Stimulated activated CD8-positive, alpha-beta memory T cell treated with anti-CD3 and anti-CD28 coated beads, Interleukin-4, amount 100 ng/mL, for 1 hour (primary cell): ENCODE results near the gene SHISAL2B.
"Not testable (repeated sequence)": the region's sequence is repeated elsewhere in the genome, so short reads cannot be mapped to it uniquely, and the experiment has no call there.

Source experiments
- DNase-seq, 2 donors: peaks; one replicate each; pipeline ENCODE4 v3.0.0-alpha.2; 2020; ENCODE audit warnings: low read depth in 2 of 2, low spot score in 1 of 2

The SHISAL2B gene

GRCh38 chr5:64696414-64696813, 6.1 kb downstream of the SHISAL2B start:
- not testable (repeated sequence) for DNase-seq

DNA sequence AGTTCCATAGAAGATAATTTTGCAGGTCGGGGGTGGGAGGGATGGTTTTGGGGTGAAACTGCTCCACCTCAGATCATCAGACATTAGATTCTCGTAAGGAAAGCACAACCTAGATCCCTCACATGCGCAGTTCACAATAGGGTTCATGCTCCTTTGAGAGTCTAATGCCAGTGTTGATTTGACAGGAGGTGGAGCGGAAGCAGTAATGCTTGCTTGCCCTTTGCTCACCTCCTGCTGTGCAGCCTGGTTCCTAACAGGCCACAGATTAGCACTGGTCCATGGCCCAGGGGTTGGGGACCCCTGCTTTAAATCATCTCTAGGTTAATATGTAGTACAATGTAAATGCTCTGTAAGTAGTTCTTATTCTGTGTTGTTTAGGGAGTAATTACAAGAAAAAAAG, 10.5 kb downstream of the SHISAL2B start:
- DNase-seq = no peak

DNA sequence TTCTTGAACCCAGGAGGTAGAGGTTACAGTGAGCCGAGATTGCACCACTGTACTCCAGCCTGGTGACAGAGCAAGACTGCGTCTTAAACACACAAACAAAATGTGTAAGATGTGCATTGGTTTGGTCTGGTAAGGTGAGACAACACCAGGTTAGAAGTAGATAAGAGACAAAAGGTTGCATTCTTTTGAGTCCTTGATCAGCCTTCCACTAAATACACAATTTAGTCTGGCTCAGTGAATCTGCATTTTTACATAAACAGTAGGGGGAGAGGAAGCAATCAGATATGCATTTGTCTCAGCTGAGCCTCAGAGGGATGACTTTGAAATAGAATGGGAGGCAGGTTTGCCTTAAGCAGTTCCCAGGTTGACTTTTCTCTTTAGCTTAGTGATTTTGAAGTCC, 15.8 kb downstream of the SHISAL2B start:
- not testable (repeated sequence) for DNase-seq

DNA sequence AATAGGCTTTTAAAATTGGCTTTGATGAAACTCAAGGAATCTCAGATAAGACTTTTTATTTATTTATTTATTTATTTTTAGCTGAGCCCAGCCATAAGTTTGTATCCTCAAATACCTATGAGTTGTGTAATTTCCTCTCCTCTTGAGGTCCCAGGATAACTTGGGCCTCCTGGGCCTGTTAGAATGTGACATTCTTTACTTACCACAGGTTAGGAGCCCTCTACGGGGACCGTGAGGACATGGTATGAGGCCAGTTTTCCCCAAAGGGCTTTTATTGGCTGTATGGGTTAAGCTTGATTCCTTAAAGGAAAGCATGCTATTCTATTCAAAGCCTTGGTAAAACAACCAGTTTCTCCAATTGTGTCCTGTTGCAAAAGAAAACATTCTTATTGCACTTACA, 16.9 kb downstream of the SHISAL2B start:
- DNase-seq = no peak

DNA sequence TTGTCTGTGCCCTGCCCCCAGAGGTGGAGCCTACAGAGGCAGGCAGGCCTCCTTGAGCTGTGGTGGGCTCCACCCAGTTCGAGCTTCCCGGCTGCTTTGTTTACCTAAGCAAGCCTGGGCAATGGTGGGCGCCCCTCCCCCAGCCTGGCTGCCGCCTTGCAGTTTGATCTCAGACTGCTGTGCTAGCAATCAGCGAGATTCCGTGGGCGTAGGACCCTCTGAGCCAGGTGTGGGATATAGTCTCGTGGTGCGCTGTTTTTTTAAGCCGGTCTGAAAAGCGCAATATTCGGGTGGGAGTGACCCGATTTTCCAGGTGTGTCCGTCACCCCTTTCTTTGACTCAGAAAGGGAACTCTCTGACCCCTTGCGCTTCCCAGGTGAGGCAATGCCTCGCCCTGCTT, 24.2 kb downstream of the SHISAL2B start:
- not testable (repeated sequence) for DNase-seq

GRCh38 chr5:64722588-64722987, 32.3 kb downstream of the SHISAL2B start:
- DNase-seq = no peak

- DNase-seq = no peak
Observed at GRCh38 chr5:64727150-64727549, 36.8 kb downstream of the SHISAL2B start.

GRCh38 chr5:64742411-64742810, 52.1 kb downstream of the SHISAL2B start:
- DNase-seq = no peak

DNA sequence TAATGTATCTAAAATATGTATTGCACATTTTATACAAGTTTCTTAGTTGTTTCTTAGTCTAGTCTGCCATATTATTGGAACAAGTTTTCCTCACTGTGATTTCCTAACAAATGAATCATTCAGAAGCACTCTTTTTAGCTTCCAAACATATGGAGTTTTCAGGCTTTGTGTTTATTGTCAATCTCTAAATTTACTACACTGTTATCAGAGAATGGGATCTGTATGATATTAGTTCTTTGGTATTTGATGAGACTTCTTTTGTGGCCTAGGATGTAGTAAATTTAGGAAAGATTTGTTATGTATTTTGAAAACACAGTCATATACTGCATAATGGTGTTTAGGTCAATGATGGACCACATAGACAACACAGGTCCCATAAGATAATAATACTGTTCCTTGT, 52.5 kb downstream of the SHISAL2B start:
- DNase-seq = no peak

- no peak for DNase-seq
Observed at GRCh38 chr5:64744914-64745313, 54.6 kb downstream of the SHISAL2B start.

DNA sequence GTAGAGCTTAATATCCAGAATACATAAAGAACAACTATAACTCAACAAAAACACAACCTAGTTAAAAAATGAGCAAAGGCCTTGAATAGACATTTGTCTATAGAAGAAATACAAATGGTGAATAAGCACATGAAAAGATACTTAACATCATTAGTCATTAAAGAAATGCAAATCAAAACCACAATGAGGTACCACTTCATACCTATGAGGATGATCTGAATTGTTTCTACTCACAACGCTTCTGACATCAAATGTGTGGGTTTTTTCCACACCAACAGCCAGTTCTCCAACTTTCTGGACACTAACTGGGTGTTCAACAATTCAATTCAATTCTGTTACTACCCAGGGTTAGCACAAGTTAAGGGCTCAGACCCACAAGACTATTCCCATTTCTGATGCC, 56.1 kb downstream of the SHISAL2B start:
- DNase-seq = no peak

GRCh38 chr5:64749385-64749784, 59.1 kb downstream of the SHISAL2B start:
- no peak for DNase-seq

- no peak for DNase-seq
Observed at GRCh38 chr5:64754066-64754465, 63.8 kb downstream of the SHISAL2B start.

GRCh38 chr5:64758901-64759300, 68.6 kb downstream of the SHISAL2B start:
- DNase-seq = no peak

GRCh38 chr5:64759960-64760660, 69.8 kb downstream of the SHISAL2B start:
- no peak for DNase-seq

- DNase-seq = no peak
Observed at GRCh38 chr5:64763948-64764503, 73.7 kb downstream of the SHISAL2B start.

DNA sequence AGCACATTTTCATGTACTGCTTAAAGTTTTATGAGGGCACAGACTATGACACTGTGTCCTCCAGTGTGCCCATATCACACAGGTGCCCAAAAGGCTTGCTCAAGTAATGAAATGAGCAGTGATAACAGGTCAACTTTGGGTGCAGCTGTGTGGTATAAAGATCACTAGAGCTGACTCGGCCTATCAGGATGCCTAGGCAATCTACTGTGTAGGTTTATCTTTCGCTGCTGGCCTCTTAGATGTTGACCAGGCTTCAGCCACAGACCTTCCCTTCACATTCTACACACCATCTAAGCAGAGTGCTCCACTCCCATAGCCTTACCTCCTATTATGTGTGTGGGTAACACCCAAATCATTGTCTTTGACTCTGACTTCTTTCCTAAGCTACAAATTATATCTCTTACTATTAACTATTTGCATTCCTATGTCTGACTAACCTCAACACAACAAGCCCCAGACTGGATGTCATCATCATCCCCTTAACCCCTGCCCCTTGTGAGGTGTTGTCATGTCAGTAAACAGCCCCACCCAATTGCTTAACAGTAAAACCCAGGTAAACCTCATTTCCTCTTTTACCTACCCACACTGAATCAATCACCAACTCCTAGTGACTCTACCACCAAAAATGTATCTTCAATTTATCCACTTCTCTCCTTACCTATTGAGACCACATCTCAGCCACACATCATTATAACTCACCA, 75.7 kb downstream of the SHISAL2B start:
- DNase-seq = no peak

DNA sequence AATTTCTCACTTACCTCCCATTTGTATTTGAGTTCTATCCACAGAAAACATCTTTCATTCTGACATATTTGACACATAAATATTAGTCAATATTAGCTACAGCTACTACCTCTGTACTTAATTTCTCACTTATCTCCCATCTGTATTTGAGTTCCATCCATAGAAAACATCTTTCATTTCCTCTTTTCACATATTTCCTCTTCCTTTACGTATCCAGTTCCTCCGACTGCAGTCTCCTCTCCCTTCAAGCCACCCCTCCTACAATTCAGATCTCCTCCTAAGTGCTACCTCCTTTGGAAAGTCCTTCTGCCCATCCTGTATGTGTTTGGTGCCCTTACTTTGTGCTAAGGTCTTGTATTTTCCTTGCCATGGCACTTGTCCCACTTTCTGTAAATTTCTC, 76.6 kb downstream of the SHISAL2B start:
- DNase-seq = no peak
